H1 (cell line): ENCODE measurements around the gene NPM1. TPM values are rescaled to one million over a fixed set of nuclear protein-coding genes. Genes with fewer than 3 reads are reported as not detected.

ENCODE experiments used
- CTCF ChIA-PET: fragments of 300-600 bp; sonication (Branson Sonifier 250); formaldehyde crosslinking; loops from one replicate; lab custom pipeline; 2021; ENCODE audit not compliant: partially characterized antibody; lab: Charles Lee
- POLR2A ChIA-PET: fragments of 300-600 bp; sonication (Branson Sonifier 250); formaldehyde crosslinking; loops from one replicate; lab custom pipeline; 2021; ENCODE audit warnings: inconsistent platforms; ENCODE audit not compliant: partially characterized antibody; lab: Charles Lee
- DNase-seq, 2 experiments: peaks; one replicate each; pipeline versions ENCODE4 v3.0.0 to v3.0.0-alpha.2; 2010 to 2022; ENCODE audit warnings: low spot score in 2 of 2, low read depth in 1 of 2, mixed read lengths in 1 of 2
- FAIRE-seq: peaks from 2 replicates; lab custom pipeline; 2011; peaks lifted over from hg19 to GRCh38; lab: Jason Lieb, UNC
- H2AFZ ChIP-seq: 2 replicates; pipeline ENCODE4 v1.8.1; 2012; ENCODE audit warnings: low read length, inconsistent platforms
- H2AK5ac ChIP-seq: 2 replicates; pipeline ENCODE4 v1.6.1; 2013; ENCODE audit warnings: low read depth, low read length
- H2BK120ac ChIP-seq: replicated peaks from 2 replicates; pipeline ENCODE3; 2013; ENCODE audit warnings: low read depth, low read length, inconsistent platforms
- H2BK12ac ChIP-seq: 2 replicates; pipeline ENCODE4 v1.6.1; 2013; ENCODE audit warnings: low read depth, low read length
- H2BK15ac ChIP-seq: 2 replicates; pipeline ENCODE4 v1.6.1; 2013; ENCODE audit warnings: low read length
- H2BK20ac ChIP-seq: 2 replicates; pipeline ENCODE4 v1.6.1; 2013; ENCODE audit warnings: low read length
- H2BK5ac ChIP-seq: 2 replicates; pipeline ENCODE4 v1.6.1; 2013; ENCODE audit warnings: low read depth, low read length
- H3K14ac ChIP-seq: 2 replicates; pipeline ENCODE4 v1.6.1; 2013; ENCODE audit warnings: inconsistent platforms; ENCODE audit not compliant: insufficient read length
- H3K18ac ChIP-seq: 2 replicates; pipeline ENCODE4 v1.6.1; 2013; ENCODE audit warnings: low read length; ENCODE audit errors: extremely low read depth
- H3K23ac ChIP-seq: 2 replicates; pipeline ENCODE4 v1.6.1; 2013; ENCODE audit warnings: inconsistent platforms; ENCODE audit not compliant: insufficient read length
- H3K23me2 ChIP-seq: 2 replicates; pipeline ENCODE4 v1.6.1; 2013; ENCODE audit warnings: low read depth, low read length
- H3K27ac ChIP-seq: 2 replicates; pipeline ENCODE4 v1.6.1; 2011; ENCODE audit warnings: low read depth, low read length, inconsistent platforms
- H3K27me3 ChIP-seq, 4 experiments: replicated peaks in 1 of 4; 1 replicate in 1 of 4; 2 replicates in 3 of 4; pipeline versions ENCODE4 v1.6.1 to v1.8.1; 2011 to 2013; ENCODE audit warnings: low read length in 3 of 4, mild to moderate bottlenecking in 3 of 4, inconsistent platforms in 2 of 4, mixed read lengths in 2 of 4, moderate library complexity in 1 of 4; ENCODE audit not compliant: control insufficient read depth in 3 of 4, insufficient read depth in 3 of 4; ENCODE audit errors: extremely low read depth in 1 of 4
- H3K36me3 ChIP-seq, 4 experiments: 2 replicates each; pipeline versions ENCODE4 v1.6.1 to v1.8.1; 2011 to 2013; ENCODE audit warnings: mild to moderate bottlenecking in 4 of 4, low read length in 3 of 4, moderate library complexity in 2 of 4, control low read depth in 1 of 4, inconsistent platforms in 1 of 4; ENCODE audit not compliant: insufficient read depth in 4 of 4, control insufficient read depth in 2 of 4
- H3K4ac ChIP-seq: replicated peaks from 2 replicates; pipeline ENCODE3; 2013; ENCODE audit warnings: low read length, low read depth, mixed read lengths, inconsistent platforms; ENCODE audit not compliant: insufficient read length
- H3K4me1 ChIP-seq, 4 experiments: replicated peaks in 1 of 4; 1 replicate in 1 of 4; 2 replicates in 3 of 4; pipeline versions ENCODE4 v1.6.1 to v1.8.1; 2011 to 2013; ENCODE audit warnings: low read length in 3 of 4, inconsistent platforms in 2 of 4, mixed read lengths in 1 of 4; ENCODE audit not compliant: insufficient read depth in 4 of 4, control insufficient read depth in 3 of 4
- H3K4me2 ChIP-seq, 2 experiments: 2 replicates each; pipeline versions ENCODE4 v1.6.1 to v1.8.1; 2011 to 2013; ENCODE audit warnings: low read depth in 2 of 2, low read length in 2 of 2, control low read depth in 1 of 2, inconsistent platforms in 1 of 2, mild to moderate bottlenecking in 1 of 2; ENCODE audit not compliant: insufficient read depth in 1 of 2
- H3K4me3 ChIP-seq, 4 experiments: fragments of 200-600, 300-600 bp in 1 of 4; sonication (generic), shearing (Covaris generic), sonication (Bioruptor Twin) in 1 of 4; 2 replicates each; pipeline versions ENCODE4 v1.5.1 to v1.8.1; 2011 to 2016; ENCODE audit warnings: low read length in 4 of 4, low read depth in 3 of 4, control low read depth in 2 of 4, inconsistent platforms in 2 of 4, mild to moderate bottlenecking in 2 of 4, mixed read lengths in 1 of 4, moderate library complexity in 1 of 4; ENCODE audit not compliant: insufficient read depth in 2 of 4; ENCODE audit errors: extremely low read depth in 1 of 4
- H3K56ac ChIP-seq: replicated peaks from 2 replicates; pipeline ENCODE3; 2013; ENCODE audit warnings: low read depth, mild to moderate bottlenecking, mixed read lengths, low read length, inconsistent platforms; ENCODE audit not compliant: insufficient read length
- H3K79me1 ChIP-seq: 2 replicates; pipeline ENCODE4 v1.6.1; 2013; ENCODE audit warnings: low read depth, low read length, control low read depth
- H3K79me2 ChIP-seq, 2 experiments: 2 replicates each; pipeline versions ENCODE4 v1.6.1 to v1.8.1; 2012 to 2013; ENCODE audit warnings: low read length in 2 of 2, mild to moderate bottlenecking in 2 of 2, inconsistent platforms in 1 of 2; ENCODE audit not compliant: insufficient read depth in 2 of 2, control insufficient read depth in 1 of 2
- H3K9ac ChIP-seq, 4 experiments: replicated peaks in 1 of 4; 1 replicate in 1 of 4; 2 replicates in 3 of 4; pipeline versions ENCODE4 v1.6.1 to v1.8.1; 2011 to 2013; ENCODE audit warnings: low read depth in 3 of 4, low read length in 3 of 4, control low read depth in 2 of 4, mild to moderate bottlenecking in 2 of 4, moderate library complexity in 2 of 4, inconsistent platforms in 1 of 4; ENCODE audit errors: extremely low read depth in 1 of 4
- H3K9me3 ChIP-seq, 2 experiments: 2 replicates each; pipeline versions ENCODE4 v1.6.1 to v1.8.1; 2012 to 2013; ENCODE audit warnings: mild to moderate bottlenecking in 2 of 2, moderate library complexity in 2 of 2, control low read depth in 1 of 2, inconsistent platforms in 1 of 2, low read depth in 1 of 2, low read length in 1 of 2, mixed read lengths in 1 of 2; ENCODE audit not compliant: insufficient read depth in 2 of 2
- H4K20me1 ChIP-seq, 2 experiments: replicated peaks in 1 of 2; 2 replicates each; pipeline versions ENCODE3 to v1.8.1; 2011 to 2013; ENCODE audit warnings: inconsistent platforms in 2 of 2, low read length in 2 of 2, mild to moderate bottlenecking in 1 of 2; ENCODE audit not compliant: insufficient read depth in 2 of 2, control insufficient read depth in 1 of 2
- H4K5ac ChIP-seq: 2 replicates; pipeline ENCODE4 v1.6.1; 2013; ENCODE audit warnings: low read length, low read depth, mixed read lengths, inconsistent platforms; ENCODE audit not compliant: insufficient read length
- H4K8ac ChIP-seq: 2 replicates; pipeline ENCODE4 v1.8.0; 2013; ENCODE audit warnings: mild to moderate bottlenecking, moderate library complexity, low read length, inconsistent platforms; ENCODE audit not compliant: insufficient read depth; ENCODE audit errors: extremely low read depth
- H4K91ac ChIP-seq: replicated peaks from 2 replicates; pipeline ENCODE3; 2013; ENCODE audit warnings: low read length, mixed read lengths, inconsistent platforms; ENCODE audit not compliant: insufficient read length
- SRF ChIP-seq: IDR thresholded peaks from 2 replicates; pipeline ENCODE4 v1.6.1; 2011; ENCODE audit warnings: mild to moderate bottlenecking, low read depth, low read length, moderate library complexity
- TCF12 ChIP-seq: IDR thresholded peaks from 2 replicates; pipeline ENCODE4 v1.6.1; 2011; ENCODE audit warnings: low read depth, mild to moderate bottlenecking, low read length
- whole genome bisulfite sequencing, 2 experiments: shearing (Covaris generic) in 1 of 2; methylation state at CpG; one replicate each; pipeline versions ENCODE4 v1.1.6 to v1.1.7; 2013 to 2015; ENCODE audit warnings: low lambda C conversion rate in 2 of 2, mixed read lengths in 2 of 2, inconsistent platforms in 1 of 2, low coverage in 1 of 2, missing lambda C conversion rate in 1 of 2; ENCODE audit not compliant: insufficient replicate concordance in 2 of 2, insufficient coverage in 1 of 2, insufficient read length in 1 of 2; ENCODE audit errors: extremely low coverage in 1 of 2, missing lambda C conversion rate in 1 of 2; 5-methylcytosine and 5-hydroxymethylcytosine counted together
- polyA plus RNA-seq, 7 experiments: library from polyadenylated mRNA; depleted of rRNA in 3 of 7; stranded (reverse) in 5 of 7; unstranded in 2 of 7; fragments of >200 nt in 5 of 7; fragments of 200-250 nt in 2 of 7; gene quantifications; 1 replicate in 5 of 7; 2 replicates in 1 of 7; 4 replicates in 1 of 7; pipeline versions ENCODE4 v1.2.1 to v1.2.3, GENCODE V29; 2011 to 2013; ENCODE audit warnings: missing spikeins in 2 of 7, mixed read lengths in 2 of 7
- total RNA-seq: library from RNA; stranded (reverse); fragmentation: NEBNext Ultra II Directional; extraction: Animal tissue kit (Norgen Biotek cat#: 25700); gene quantifications from 2 replicates; pipeline ENCODE4 v1.2.1, GENCODE V29; 2021

Gene NPM1
- total and polyA plus RNA-seq, 2 of the 8 experiments (the other 6 are each of a cell fraction or from before 2014, with no cell fraction given), result 2,182 to 4,042 TPM

GRCh38 chr5:171438738-171439137 is 51.1 kb downstream of the NPM1 start:
- H3K36me3 ChIP-seq, result no peaks in the 10 kb centered on the region
- H3K79me2 ChIP-seq, result no peaks in the 10 kb centered on the region
- H4K91ac ChIP-seq, result no peak overlapping the region
- H3K27ac ChIP-seq, result no peak overlapping the region
- no peak overlapping the region for H2AFZ ChIP-seq
- no peak overlapping the region; the same call in 1 of the 2 replicates for H4K8ac ChIP-seq
- H3K14ac ChIP-seq, result no peak overlapping the region
- no peak overlapping the region for H2BK120ac ChIP-seq
- no peak overlapping the region for H3K9ac ChIP-seq
- no peak overlapping the region for H4K5ac ChIP-seq
- H2BK15ac ChIP-seq, result no peak overlapping the region
- H3K23me2 ChIP-seq, result no peaks in the 10 kb centered on the region; the same call in 1 of the 2 replicates
- no peak overlapping the region for H3K56ac ChIP-seq
- H3K18ac ChIP-seq, result peak overlapping the region; percentile 62; the same call in 1 of the 2 replicates
- no peak overlapping the region for H2BK20ac ChIP-seq
- H4K20me1 ChIP-seq, result peaks cover 0 to 2% of the 10 kb centered on the region in 2 experiments
- TF ChIP-seq SRF (no peak), TCF12 (no peak)
- TF ChIP-seq, all 59 proteins: peak for 0
- FAIRE-seq (no peak), DNase-seq (no peak)
- Histone ChIP-seq H3K4me3 (no peak overlapping the region), H3K4me2 (peak overlapping the region in 1 of 2 experiments; percentile 7; a peak in 1 of 4 replicates), H3K79me1 (no peaks in the 10 kb centered on the region), H3K4me1 (peaks cover 0 to 33% (median 18%) of the 10 kb centered on the region in 4 experiments; a peak in 6 of 7 replicates), H3K27me3 (no peaks in the 10 kb centered on the region), H2BK5ac (no peak overlapping the region), H2AK5ac (no peak overlapping the region), H2BK12ac (no peak overlapping the region), H3K4ac (no peak overlapping the region), H3K23ac (no peak overlapping the region), H3K9me3 (no peaks in the 10 kb centered on the region)
- ChIA-PET POLR2A (interaction anchor here (0.8 to 1.3 kb wide), 3 partner anchors 10 to 49 kb away, joined by 3 to 4 read pairs (median 4); no protein-coding TSS in a partner anchor), CTCF (interaction anchor here (0.6 to 3.7 kb wide), 4 partner anchors 10 to 167 kb away, joined by 3 to 22 read pairs (median 4); partner anchors contain the start of gene FGF18)
- WGBS, 2 experiments, result 79% methylated on average over 4 of the region's 4 CpGs; no CpG with 5 or more reads in 1 of the 2 experiments
